Hematopoietic multipotent progenitor cell treated with erythropoietin and hydrocortisone succinate and interleukin-3 and kit ligand, for 4 days (in vitro differentiated cells): ENCODE measurements around the gene AATF.

Experiments
- DNase-seq: peaks from one replicate; pipeline ENCODE4 v3.0.0-alpha.2; 2015

The AATF gene

DNA sequence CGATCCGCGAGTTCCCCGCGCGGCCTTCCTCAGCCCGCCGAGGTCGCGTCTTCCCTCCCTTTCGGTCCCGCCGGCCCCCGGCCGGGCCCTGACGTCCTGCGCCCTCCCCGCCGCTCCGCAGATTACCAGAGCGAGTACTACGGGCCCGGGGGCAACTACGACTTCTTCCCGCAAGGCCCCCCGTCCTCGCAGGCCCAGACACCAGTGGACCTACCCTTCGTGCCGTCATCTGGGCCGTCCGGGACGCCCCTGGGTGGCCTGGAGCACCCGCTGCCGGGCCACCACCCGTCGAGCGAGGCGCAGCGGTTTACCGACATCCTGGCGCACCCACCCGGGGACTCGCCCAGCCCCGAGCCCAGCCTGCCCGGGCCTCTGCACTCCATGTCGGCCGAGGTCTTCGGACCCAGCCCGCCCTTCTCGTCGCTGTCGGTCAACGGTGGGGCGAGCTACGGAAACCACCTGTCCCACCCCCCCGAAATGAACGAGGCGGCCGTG is 6.1 kb upstream of the AATF start:
- no peak for DNase-seq

GRCh38 chr17:36943250-36944191 is 5.2 kb upstream of the AATF start:
- peak; percentile 28 for DNase-seq

GRCh38 chr17:36944553-36944952 is 4.2 kb upstream of the AATF start:
- no peak for DNase-seq

DNA sequence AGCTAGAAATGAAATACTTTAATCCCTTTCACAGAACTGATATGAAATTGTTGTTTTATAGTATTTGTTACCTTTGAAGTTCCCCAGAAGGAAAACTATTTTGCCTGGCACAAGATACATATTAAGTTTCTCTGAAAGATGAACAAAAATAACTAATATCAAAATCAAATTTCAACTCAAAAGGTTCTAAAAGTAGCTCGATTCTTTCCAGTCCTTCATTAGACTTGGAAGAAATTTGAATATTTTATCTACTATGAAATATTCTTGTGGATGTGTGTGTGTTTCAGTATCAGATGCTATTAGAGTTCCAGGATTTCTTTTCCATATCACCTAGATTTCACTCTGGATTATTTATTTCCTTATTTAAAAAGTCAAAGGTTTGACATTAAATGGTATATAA is 3.6 kb upstream of the AATF start:
- DNase-seq: no peak

DNA sequence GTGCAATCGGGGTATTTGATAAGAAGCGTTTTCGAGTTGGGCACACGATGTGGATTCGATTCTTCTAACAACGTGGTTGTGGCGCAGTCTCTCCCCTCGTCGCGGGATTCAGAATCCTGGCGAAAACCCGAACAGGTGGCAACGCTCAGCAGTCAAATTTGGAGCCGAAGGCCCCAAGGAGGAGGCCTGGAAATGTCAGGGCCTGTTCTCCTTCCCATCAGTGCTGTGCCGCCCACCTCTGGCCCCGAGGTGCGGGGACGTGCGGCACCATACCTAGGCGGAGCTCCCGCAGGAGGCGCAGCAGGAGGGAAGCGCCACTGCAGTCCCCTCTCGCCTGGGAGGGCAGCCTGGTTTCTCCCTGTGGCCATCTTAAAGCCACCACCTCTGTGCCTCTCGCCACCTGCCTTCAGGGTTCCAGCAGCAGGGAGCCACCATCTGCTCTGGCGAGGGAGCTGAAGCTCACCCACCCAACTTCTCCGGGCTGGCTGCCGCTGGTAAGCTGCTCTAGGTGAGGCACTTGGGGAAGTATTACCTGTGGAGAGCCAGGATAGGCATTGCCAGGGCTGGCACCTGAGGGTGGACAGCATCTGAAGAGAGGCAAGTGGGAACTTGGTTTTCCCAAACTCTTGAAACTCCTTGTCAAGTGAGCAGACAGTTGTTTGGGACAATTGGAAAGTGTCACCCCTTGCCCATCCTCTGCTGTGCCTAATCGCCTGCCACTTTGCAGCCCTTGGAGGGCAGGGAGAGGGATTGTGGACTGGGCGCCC is 2.6 kb upstream of the AATF start:
- no peak for DNase-seq

- DNase-seq: no peak
These were observed 2.0 kb upstream of the AATF start for GRCh38 chr17:36946726-36947091.

GRCh38 chr17:36947922-36948716 is 635 bp upstream of the AATF start:
- DNase-seq: peak; percentile 35

- no peak for DNase-seq
These were observed 740 bp downstream of the AATF start for GRCh38 chr17:36949461-36949927.

GRCh38 chr17:36950027-36950426 is 1.3 kb downstream of the AATF start:
- DNase-seq: no peak

GRCh38 chr17:36951084-36951789 is 2.5 kb downstream of the AATF start:
- DNase-seq: peak; percentile 22

DNA sequence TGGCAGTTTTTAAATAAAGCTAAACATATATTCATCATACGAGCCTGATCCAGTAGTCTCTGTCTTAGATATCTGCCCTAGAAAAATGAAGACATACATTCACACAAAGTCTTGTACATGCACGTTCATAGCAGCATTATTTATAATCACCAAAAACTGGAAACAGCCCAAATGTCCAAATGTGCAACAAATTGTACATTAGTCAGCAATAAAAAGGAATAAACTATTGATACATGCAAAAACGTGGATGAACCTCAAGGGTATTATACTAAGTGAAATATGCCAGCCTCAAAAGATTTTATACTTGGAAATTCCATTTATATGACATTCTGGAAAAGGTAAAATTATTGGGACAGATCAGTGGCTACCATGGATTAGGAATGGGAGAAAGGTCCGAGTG is 22.8 kb downstream of the AATF start:
- DNase-seq: no peak

DNA sequence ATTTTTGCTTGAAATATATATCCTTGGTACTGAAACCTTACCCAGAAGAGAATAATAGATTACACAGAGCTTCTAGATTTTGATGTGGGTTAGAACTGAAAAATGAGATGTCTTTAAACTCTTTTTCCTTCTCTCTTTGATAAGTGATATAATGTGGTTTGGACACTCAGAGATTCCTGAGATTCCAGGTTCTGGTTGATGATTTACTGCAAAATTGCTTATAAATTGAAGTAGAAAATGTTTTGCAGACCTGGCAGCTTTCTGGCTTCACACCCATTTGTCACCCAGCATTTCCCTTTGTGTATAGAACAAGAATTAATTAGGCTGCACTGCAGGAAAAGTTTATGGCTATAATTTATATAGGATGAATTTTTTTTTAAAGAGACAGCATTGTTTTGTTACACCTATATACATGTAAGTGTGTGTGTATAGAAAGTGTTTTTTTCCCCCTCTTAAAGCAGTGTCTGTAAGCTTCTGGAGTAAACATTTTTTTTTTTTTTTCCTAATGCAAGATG is 23.5 kb downstream of the AATF start:
- no peak for DNase-seq

GRCh38 chr17:36972905-36973304 is 24.2 kb downstream of the AATF start:
- DNase-seq: no peak

- DNase-seq: no peak
These were observed 27.3 kb downstream of the AATF start for GRCh38 chr17:36975922-36976515.

DNA sequence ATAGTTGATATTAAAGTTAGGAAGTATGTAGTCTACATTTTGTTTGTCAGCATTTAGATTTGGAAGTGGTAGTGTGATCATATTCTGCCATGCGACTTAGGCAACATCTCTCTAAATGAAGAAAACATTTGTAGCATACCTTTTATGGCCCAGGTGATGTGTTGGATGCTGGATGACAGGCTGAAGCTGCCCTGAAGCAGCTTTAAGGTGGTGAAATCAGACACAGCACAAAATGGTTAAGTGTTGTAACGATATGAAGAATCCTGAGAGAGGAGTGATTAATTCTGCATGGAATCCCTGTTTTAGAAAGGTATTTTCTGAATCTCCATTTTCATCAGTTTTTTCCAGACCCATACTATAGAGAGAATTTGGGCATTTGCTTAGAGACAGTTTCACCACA is 28.3 kb downstream of the AATF start:
- DNase-seq: no peak

DNA sequence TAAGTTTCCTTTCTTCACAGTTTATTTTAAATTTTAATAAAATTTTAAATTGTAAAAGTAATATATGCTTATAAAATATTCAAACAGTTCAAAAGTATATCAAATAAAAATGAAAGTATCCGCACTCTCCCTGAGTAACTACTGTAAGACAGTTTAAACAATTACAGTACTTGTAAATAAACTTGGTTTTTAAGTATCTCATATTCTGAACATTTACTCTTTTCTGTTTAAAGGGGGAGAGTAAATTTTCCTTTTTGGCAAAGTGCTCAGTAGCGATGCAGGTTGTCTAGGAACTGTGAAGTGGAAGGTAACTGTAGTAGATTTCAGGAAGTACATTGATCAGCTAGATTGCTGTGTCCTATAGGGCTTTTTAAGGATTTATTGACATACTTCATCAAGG is 28.8 kb downstream of the AATF start:
- no peak for DNase-seq

DNA sequence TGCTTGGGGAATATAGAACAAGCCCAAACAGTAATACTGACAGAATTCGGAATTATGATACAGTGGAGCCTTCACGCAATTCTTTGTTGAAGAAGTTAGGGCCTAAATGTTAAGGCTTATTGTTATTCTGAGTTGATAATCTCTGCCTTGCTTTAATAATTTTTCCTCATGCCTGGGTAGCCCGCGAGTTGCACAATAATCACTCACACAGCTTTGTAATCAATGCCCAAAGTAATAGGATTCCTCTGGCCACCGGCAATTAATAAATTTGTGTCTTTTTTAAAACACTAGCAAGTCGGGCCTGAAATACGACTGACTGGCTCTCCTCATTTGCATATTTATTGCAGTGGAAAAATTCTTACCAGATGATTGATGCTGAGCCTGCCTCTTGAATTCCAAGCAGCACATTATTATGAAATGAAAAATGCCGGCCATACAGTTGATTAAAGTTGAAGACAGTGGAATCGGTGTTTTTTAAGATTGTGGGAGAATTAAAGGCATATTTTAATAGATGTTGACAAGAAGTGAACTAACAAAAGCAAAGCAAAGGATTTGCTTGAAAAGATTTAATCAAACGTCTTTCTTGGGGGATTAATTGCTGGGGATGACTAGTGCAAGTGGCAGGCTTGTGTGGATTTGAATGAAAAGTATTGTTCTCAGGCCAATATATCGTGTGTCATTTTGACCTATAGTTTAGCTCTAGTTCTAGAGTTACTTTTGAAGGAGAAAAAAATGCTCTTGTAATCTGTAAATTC is 30.2 kb downstream of the AATF start:
- no peak for DNase-seq

- DNase-seq: no peak
These were observed 30.8 kb downstream of the AATF start for GRCh38 chr17:36979565-36979941.

- DNase-seq: no peak
These were observed 31.6 kb downstream of the AATF start for GRCh38 chr17:36980280-36980761.

DNA sequence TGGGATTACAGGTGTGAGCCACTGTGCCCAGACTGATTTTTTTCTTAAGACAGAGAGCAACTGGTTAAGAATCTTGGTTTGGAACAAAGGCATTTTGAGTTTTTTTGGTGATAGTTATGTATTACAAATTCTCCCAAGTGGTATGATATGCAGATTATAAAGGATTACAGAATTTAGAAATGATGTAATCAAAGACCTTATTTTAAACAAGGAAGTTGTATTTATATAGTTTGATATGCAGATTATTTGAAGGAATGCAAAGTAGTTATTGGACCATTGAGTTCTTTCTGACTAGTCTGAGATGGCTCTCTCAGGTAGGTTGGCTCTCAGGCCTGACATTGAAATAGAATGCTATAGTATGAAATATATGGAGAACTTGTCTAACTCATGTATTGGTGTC is 34.9 kb downstream of the AATF start:
- DNase-seq: no peak

DNA sequence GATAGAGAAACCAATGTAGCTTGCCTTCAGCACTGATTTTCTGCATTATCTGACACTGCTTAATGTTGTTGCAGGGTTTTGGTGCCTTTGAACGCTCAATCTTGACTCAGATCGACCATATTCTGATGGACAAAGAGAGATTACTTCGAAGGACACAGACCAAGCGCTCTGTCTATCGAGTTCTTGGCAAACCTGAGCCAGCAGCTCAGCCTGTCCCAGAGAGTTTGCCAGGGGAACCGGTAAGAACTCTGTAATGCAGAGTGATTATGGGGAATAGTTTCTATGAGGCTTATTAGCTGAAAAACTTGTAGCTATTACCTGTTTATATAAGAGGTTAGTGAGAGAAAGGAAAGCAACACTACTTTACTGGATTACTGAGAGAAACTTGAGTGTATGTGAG is 40.4 kb downstream of the AATF start:
- DNase-seq: no peak
